OCI-LY3 (cell line): ENCODE data around the gene MGAT4B.

Source experiments
- CTCF ChIP-seq: fragments of 200-600, 300-600 bp; sonication (generic); IDR thresholded peaks from 2 replicates; pipeline ENCODE4 v1.5.1; 2014; ENCODE audit warnings: antibody characterized with exemption, low read length, low read depth
- EZH2phosphoT487 ChIP-seq: fragments of 200-600 bp; shearing (Covaris generic); IDR thresholded peaks from 2 replicates; pipeline ENCODE4 v1.6.1; 2018; ENCODE audit warnings: antibody characterized with exemption, mixed run types, low read depth

DNA sequence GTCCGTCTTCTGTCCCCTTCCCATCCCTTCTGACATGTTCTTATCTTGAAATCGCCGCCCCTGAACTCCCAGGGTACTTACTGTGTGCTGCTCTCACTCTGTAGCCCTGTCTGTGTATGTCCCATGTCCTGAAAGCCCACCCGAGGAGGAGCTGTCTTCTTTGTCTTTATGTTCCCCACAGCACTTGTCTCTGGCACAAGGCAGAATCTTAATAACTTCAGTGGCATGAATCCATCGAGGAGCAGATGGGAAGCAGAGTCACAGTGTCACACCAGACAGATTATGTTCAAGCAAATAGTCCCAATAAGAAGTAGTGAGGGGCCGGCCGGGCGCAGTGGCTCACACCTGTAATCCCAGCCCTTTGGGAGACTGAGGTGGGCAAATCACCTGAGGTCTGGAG lies 42.6 kb downstream of the MGAT4B start:
- TF ChIP-seq CTCF (no peak), EZH2phosphoT487 (no peak)
